GM21529 (cell line): ENCODE measurements around the gene HOXB3.
"Not testable (repeated sequence)": the region's sequence is repeated elsewhere in the genome, so short reads cannot be mapped to it uniquely, and the experiment has no call there.

Experiments used
- ATAC-seq: cut with Tn5 transposase; IDR thresholded peaks from one replicate; pipeline ENCODE4 v1.9.1; 2021; ENCODE audit not compliant: unreplicated experiment

Gene HOXB3

DNA sequence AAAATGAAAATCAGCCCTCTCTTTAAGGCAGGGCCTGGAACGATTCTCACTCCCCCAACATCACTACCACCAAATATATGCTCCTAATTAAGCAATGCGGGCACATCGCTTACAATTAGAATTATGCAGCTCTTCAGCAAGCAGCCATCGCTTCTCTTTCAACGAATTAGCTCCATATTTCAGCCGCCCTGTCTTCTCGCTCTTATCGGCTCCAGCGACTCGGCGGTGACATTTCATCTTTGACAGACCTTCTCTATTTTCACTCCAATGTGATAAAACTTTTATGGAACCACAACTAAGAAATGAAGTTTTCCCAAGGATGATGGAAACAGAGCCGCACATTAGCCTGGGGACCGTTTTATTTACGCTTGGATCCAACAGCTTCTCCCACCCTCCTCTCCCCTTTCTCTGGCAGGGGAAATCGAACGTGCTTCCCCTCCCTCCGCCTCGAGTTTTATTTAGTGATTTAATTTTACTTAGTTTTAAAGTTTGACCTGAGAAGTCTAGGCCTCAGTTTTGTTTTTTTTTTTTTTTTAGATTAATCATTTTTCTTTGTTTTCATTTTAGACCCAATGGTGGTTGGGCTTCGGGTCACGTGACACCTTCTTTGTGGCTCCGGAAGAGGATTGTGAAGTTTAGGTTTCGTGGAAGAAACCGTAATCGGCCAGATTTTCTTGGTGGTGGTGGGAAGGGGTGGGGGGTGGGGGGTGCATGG, 42.1 kb downstream of the HOXB3 start:
- no peak for ATAC-seq

- ATAC-seq, result no peak
Observed at GRCh38 chr17:48546924-48547807, 42.9 kb downstream of the HOXB3 start.

DNA sequence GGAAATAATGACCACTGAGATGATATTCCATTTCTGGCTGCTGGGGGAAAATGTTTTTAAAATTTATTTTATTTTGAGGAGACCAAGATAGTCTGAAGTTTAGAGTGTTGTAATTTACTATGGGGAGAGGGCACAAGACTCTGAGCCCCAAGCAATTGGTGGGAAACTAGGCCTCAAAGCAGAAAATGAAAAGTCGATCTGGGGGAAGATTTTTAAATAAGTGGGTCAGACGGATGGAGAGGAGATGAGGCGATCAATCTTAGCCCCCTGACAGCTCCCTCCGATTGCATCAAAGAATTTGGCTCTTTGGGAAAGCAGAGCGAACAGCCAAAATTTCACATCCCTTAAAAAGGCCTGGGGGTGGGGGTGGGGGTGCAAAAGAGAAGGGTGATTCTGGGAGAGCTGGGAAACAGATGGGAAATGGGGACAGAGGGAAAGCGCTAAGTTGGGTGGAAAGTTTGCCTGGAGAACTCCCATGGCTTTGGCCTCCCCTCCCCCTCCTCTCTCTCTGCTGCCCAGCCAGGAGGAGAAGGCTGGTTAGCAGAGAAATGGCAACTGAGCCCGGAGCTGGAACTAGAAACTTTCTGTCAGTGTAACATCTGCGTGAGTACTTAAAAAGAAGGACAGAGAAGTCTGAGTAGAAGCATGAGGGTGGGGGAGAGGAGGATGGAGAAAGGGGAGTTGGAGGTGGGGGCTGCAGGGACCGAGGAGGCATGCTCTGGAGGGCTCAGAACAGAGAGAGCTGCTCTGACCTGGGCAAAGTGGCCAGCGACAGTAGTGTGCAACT, 43.7 kb downstream of the HOXB3 start:
- ATAC-seq, result no peak

DNA sequence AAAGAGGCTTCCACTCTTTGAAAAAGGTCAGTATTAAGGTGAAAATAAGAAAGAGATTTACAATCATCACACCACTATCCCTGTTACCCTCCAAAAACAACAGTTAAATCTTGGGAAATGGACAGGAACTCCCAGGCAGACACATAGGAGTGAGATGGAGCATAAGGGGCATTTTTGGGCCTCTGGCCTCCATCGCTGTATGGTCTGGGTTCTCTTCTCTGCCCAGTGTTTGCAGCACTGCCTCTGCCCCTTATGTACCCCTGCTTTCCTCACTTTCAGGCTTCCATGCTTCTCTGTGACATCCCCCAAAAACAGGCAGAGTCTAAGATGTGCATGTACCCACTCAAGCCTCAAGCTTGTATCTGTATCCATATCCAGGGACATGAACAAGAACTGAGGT, 44.5 kb downstream of the HOXB3 start:
- ATAC-seq, result no peak

DNA sequence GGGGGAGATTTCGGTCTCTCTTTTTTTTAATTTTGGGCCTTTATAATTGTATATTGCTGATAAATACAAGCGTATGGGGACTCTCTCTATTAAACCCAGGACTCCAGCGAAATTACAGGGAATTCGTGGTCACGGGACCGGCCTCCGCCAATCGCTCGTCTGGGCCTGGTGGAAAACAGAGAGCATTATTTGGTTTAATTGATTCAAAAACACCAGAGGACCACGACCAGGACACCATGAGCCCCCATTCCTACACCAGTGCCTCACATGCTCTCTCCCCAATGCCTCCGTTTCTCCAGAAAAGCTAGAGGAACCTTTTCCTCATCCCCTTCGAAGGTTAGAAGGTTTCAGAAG, 45.0 kb downstream of the HOXB3 start, which contains the start of gene HOXB2:
Gene HOXB2 (minus strand): TSS at position 88 of the 354 bp plus-strand sequence. CDS start 198 bp downstream, outside the sequence.
- no peak for ATAC-seq

DNA sequence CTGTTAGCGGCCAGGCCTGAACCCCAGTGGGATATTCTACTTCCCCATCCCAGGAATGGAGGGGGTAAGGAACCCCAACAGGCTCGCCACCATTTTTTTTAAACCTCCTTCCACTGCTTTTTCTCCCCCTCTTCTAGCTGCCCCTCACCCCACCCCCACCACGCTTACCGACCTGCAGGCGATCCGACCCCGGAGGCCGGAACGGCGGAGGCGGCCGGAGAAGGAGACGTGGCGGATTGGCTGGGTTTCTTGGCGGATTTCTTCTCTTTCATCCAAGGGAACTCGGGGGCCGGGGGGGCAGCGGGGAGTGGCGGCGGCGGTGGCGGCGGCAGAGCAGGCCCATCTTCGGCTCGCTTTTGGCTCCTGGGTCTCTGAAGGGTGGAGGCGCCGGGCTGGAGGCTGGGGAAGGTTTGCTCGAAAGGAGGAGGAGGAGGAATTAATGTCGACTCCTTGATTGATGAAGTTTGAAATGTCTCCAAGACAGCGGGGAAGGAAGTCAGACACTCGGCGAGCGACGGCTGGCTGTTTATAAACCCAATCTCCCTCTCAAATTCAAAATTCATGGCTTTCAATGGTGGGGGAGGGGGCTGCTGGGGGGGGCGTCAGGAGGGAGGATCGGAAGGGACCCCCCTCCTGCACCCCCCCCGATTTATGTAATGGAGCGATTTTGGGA, 45.6 kb downstream of the HOXB3 start:
- ATAC-seq, result no peak

GRCh38 chr17:48543854-48544348, 46.1 kb downstream of the HOXB3 start:
- ATAC-seq, result no peak

- no peak for ATAC-seq
Observed at GRCh38 chr17:48543107-48543853, 46.8 kb downstream of the HOXB3 start.

DNA sequence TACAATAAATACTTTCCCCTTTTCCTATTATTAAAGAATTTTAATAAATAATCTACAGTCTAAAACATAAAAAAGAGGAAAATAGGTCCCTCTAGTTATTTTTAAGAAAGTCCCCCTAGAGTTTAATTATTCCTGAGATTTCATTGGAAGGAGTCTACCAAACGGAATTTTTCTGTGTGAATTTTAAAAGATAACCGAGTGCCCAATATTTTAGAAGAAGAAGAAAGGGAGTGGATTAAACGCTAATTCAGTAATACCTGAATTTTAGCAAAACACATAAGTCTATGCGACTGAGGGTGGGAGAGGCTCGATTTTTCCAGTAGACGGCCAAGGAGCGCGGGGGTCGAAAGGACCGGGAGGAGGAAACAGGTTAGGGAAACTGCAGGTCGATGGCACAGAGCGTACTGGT, 47.3 kb downstream of the HOXB3 start:
- no peak for ATAC-seq

GRCh38 chr17:48542114-48542656, 47.9 kb downstream of the HOXB3 start:
- ATAC-seq, result no peak

DNA sequence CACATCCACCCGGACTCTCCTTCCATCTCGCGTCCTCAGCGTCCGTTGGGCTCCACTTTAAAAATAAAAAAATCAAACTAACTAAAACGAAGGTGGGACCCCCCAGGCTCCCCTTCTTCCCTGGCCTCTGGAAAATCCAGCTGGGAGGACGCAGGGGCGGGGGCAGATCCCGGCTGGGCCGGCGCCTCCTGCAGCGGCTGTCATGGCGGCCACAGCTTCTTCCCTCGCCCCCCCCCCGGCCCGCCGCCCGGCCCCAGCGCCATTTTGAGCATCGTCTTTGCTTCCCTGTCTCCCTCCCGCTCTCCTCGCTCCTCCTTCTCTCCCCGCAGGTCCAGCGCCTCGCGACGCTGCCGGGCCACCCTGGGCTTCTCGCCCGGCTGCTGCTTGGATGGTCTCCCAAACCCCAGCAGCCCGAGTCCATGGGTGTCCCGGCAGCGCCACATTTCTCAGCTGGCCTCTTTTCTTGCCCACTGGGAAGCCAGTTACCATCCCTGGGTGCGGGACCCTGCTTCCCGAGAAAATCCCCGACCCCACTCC, 48.4 kb downstream of the HOXB3 start:
- no peak for ATAC-seq

GRCh38 chr17:48541036-48541576, 48.9 kb downstream of the HOXB3 start:
- no peak for ATAC-seq

GRCh38 chr17:48540213-48540612, 49.8 kb downstream of the HOXB3 start:
- ATAC-seq, result no peak

- no peak for ATAC-seq
Observed at GRCh38 chr17:48539177-48539576, 50.9 kb downstream of the HOXB3 start.

- ATAC-seq, result no peak
Observed at GRCh38 chr17:48537316-48537715, 52.7 kb downstream of the HOXB3 start.

DNA sequence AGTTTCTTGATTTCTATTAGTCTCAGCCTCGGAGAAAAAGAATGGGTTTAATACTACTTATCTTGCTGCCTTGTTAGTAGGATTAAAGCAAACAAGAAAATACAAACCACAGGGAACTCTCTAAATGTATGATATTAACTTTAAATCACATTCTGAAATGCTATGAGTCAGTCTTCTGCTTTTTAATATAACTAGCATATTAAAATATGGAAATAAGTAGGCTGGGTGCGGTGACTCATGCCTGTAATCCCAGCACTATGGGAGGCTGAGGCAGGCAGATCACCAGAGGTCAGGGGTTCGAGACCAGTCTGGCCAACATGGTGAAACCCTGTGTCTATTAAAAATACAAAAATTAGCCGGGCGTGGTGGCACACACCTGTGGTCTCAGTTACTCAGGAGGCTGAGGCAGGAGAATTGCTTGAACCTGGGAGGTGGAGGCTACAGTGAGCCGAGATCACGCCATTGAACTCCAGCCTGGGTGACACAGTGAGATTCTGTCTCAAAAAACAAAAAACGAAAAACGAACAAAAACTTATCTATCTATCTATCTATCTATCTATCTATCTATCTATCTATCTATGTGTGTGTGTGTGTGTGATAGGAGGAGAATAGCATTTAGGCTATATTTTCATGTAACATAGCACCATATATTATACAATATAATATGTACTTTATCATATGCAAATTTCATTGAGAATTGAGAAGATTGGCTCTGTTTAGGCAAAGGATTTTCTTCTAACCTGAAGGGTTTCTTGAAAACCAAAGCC, 54.1 kb downstream of the HOXB3 start:
- not testable (repeated sequence) for ATAC-seq

DNA sequence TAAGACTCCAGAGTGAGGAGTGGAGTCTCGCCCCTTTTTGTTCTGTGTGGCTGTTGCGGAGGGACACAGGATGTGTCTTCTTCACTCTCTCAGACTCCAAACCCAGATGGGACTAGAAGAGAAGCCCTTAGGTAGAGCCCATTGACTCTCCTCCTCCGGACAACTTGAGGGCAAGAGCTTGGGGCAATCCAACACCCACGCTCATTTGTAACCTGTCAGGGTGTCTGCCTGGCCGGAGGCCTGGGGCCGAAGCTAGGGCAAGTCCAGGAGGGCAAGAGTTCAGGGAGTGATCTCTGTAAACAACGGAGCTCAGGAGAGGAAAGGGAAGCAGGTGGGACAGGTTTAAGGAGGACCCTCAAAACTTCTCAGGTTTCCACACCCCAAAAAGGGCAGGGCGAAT, 57.8 kb downstream of the HOXB3 start:
- ATAC-seq, result no peak

DNA sequence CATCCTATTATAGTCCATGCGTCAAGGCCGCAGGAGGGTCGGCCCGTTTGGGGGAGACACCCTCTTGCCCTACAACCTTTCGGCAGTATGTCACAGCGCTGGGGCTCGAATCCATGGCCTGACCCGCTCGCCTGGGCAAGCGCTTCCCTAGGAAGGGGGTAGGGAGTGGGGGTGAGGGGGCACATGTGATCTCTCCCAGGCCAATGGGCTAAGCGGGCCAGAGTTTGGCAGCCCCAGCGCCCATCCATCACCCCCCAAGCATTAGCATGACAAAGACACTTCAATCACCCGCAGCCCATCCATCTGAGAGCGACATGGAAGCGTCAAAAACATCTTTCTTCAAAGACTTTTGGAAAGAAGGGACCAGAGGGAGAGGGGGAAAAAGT, 59.2 kb downstream of the HOXB3 start, which contains the start of gene HOXB1:
Gene HOXB1 (minus strand): TSS at position 125 of the 386 bp plus-strand sequence. CDS start 107 bp downstream, at position 18.
- no peak for ATAC-seq
